ENCODE measurements around the gene SLC52A3.

SLC52A3 gene

GRCh38 chr20:761418-762381 is 6.6 kb downstream of the SLC52A3 start:
- Histone ChIP-seq H3K9ac (ENCODE audit: low read depth, low read length) (no peak overlapping the region), H3K27me3 (ENCODE audit: insufficient read depth, low read length) (peaks cover 13% of the 10 kb centered on the region), H3K9me3 (ENCODE audit: insufficient read depth, low read depth, low read length) (no peaks in the 10 kb centered on the region), H3K36me3 (ENCODE audit: insufficient read depth, low read depth, low read length) (peaks cover 6% of the 10 kb centered on the region; the same call in 1 of the 2 replicates), H3K4me3 (ENCODE audit: low read length) (no peak overlapping the region; the same call in 1 of the 2 replicates), H3K4me1 (ENCODE audit: insufficient read depth, low read length) (no peaks in the 10 kb centered on the region), H3K27ac (ENCODE audit: low read length) (no peak overlapping the region)

- Histone ChIP-seq H3K4me3 (ENCODE audit: low read length) (peak overlapping the region; percentile 54; the same call in 1 of the 2 replicates), H3K36me3 (ENCODE audit: insufficient read depth, low read depth, low read length) (peaks cover 6% of the 10 kb centered on the region; the same call in 1 of the 2 replicates), H3K9me3 (ENCODE audit: insufficient read depth, low read depth, low read length) (no peaks in the 10 kb centered on the region), H3K27ac (ENCODE audit: low read length) (no peak overlapping the region), H3K4me1 (ENCODE audit: insufficient read depth, low read length) (no peaks in the 10 kb centered on the region), H3K27me3 (ENCODE audit: insufficient read depth, low read length) (peaks cover 13% of the 10 kb centered on the region), H3K9ac (ENCODE audit: low read depth, low read length) (no peak overlapping the region)
Measured at GRCh38 chr20:760751-761417, 7.4 kb downstream of the SLC52A3 start.

- Histone ChIP-seq H3K4me3 (ENCODE audit: low read length) (no peak overlapping the region), H3K9ac (ENCODE audit: low read depth, low read length) (no peak overlapping the region), H3K4me1 (ENCODE audit: insufficient read depth, low read length) (no peaks in the 10 kb centered on the region), H3K9me3 (ENCODE audit: insufficient read depth, low read depth, low read length) (no peaks in the 10 kb centered on the region), H3K27ac (ENCODE audit: low read length) (no peak overlapping the region), H3K27me3 (ENCODE audit: insufficient read depth, low read length) (peaks cover 13% of the 10 kb centered on the region), H3K36me3 (ENCODE audit: insufficient read depth, low read depth, low read length) (no peaks in the 10 kb centered on the region; the same call in 1 of the 2 replicates)
Measured at GRCh38 chr20:757506-757905, 10.8 kb downstream of the SLC52A3 start.

GRCh38 chr20:755941-756340 is 12.4 kb downstream of the SLC52A3 start:
- Histone ChIP-seq H3K36me3 (ENCODE audit: insufficient read depth, low read depth, low read length) (no peaks in the 10 kb centered on the region; the same call in 1 of the 2 replicates), H3K4me1 (ENCODE audit: insufficient read depth, low read length) (no peaks in the 10 kb centered on the region), H3K9ac (ENCODE audit: low read depth, low read length) (no peak overlapping the region), H3K27ac (ENCODE audit: low read length) (no peak overlapping the region), H3K27me3 (ENCODE audit: insufficient read depth, low read length) (peaks cover 13% of the 10 kb centered on the region), H3K4me3 (ENCODE audit: low read length) (no peak overlapping the region), H3K9me3 (ENCODE audit: insufficient read depth, low read depth, low read length) (no peaks in the 10 kb centered on the region)

- Histone ChIP-seq H3K9me3 (ENCODE audit: insufficient read depth, low read depth, low read length) (no peaks in the 10 kb centered on the region), H3K27ac (ENCODE audit: low read length) (no peak overlapping the region), H3K4me1 (ENCODE audit: insufficient read depth, low read length) (no peaks in the 10 kb centered on the region), H3K9ac (ENCODE audit: low read depth, low read length) (no peak overlapping the region), H3K4me3 (ENCODE audit: low read length) (no peak overlapping the region), H3K36me3 (ENCODE audit: insufficient read depth, low read depth, low read length) (no peaks in the 10 kb centered on the region), H3K27me3 (ENCODE audit: insufficient read depth, low read length) (peaks cover 3% of the 10 kb centered on the region)
Measured at GRCh38 chr20:754904-755303, 13.4 kb downstream of the SLC52A3 start.

GRCh38 chr20:753897-754635 is 14.2 kb downstream of the SLC52A3 start:
- H3K27ac ChIP-seq (ENCODE audit: low read length) = no peak overlapping the region
- no peak overlapping the region for H3K4me3 ChIP-seq (ENCODE audit: low read length)
- no peaks in the 10 kb centered on the region for H3K27me3 ChIP-seq (ENCODE audit: insufficient read depth, low read length)

GRCh38 chr20:753136-753535 is 15.2 kb downstream of the SLC52A3 start:
- no peak overlapping the region for H3K4me3 ChIP-seq (ENCODE audit: low read length)
- H3K36me3 ChIP-seq (ENCODE audit: insufficient read depth, low read depth, low read length) = no peaks in the 10 kb centered on the region
- no peaks in the 10 kb centered on the region for H3K4me1 ChIP-seq (ENCODE audit: insufficient read depth, low read length)
- no peaks in the 10 kb centered on the region for H3K9me3 ChIP-seq (ENCODE audit: insufficient read depth, low read depth, low read length)
- no peaks in the 10 kb centered on the region for H3K27me3 ChIP-seq (ENCODE audit: insufficient read depth, low read length)
- H3K9ac ChIP-seq (ENCODE audit: low read depth, low read length) = no peak overlapping the region
- H3K27ac ChIP-seq (ENCODE audit: low read length) = no peak overlapping the region

More at GRCh38 chr20:753897-754635, 14.2 kb downstream of the SLC52A3 start:
- no peaks in the 10 kb centered on the region for H3K4me1 ChIP-seq (ENCODE audit: insufficient read depth, low read length)
- H3K9me3 ChIP-seq (ENCODE audit: insufficient read depth, low read depth, low read length) = no peaks in the 10 kb centered on the region
- no peaks in the 10 kb centered on the region for H3K36me3 ChIP-seq (ENCODE audit: insufficient read depth, low read depth, low read length)
- no peak overlapping the region for H3K9ac ChIP-seq (ENCODE audit: low read depth, low read length)

GRCh38 chr20:752291-752690 is 16.0 kb downstream of the SLC52A3 start:
- Histone ChIP-seq H3K36me3 (ENCODE audit: insufficient read depth, low read depth, low read length) (no peaks in the 10 kb centered on the region), H3K27me3 (ENCODE audit: insufficient read depth, low read length) (no peaks in the 10 kb centered on the region), H3K9me3 (ENCODE audit: insufficient read depth, low read depth, low read length) (no peaks in the 10 kb centered on the region), H3K4me1 (ENCODE audit: insufficient read depth, low read length) (no peaks in the 10 kb centered on the region), H3K27ac (ENCODE audit: low read length) (no peak overlapping the region), H3K4me3 (ENCODE audit: low read length) (no peak overlapping the region), H3K9ac (ENCODE audit: low read depth, low read length) (no peak overlapping the region)

GRCh38 chr20:751761-752160 is 16.5 kb downstream of the SLC52A3 start:
- no peak overlapping the region for H3K9ac ChIP-seq (ENCODE audit: low read depth, low read length)
- H3K9me3 ChIP-seq (ENCODE audit: insufficient read depth, low read depth, low read length) = no peaks in the 10 kb centered on the region
- no peaks in the 10 kb centered on the region for H3K27me3 ChIP-seq (ENCODE audit: insufficient read depth, low read length)
- H3K36me3 ChIP-seq (ENCODE audit: insufficient read depth, low read depth, low read length) = no peaks in the 10 kb centered on the region
- no peak overlapping the region for H3K27ac ChIP-seq (ENCODE audit: low read length)
- no peak overlapping the region for H3K4me3 ChIP-seq (ENCODE audit: low read length)
- no peaks in the 10 kb centered on the region for H3K4me1 ChIP-seq (ENCODE audit: insufficient read depth, low read length)

GRCh38 chr20:750801-751200 is 17.5 kb downstream of the SLC52A3 start:
- Histone ChIP-seq H3K9ac (ENCODE audit: low read depth, low read length) (no peak overlapping the region), H3K4me3 (ENCODE audit: low read length) (no peak overlapping the region), H3K27ac (ENCODE audit: low read length) (no peak overlapping the region), H3K9me3 (ENCODE audit: insufficient read depth, low read depth, low read length) (peaks cover 8% of the 10 kb centered on the region), H3K36me3 (ENCODE audit: insufficient read depth, low read depth, low read length) (no peaks in the 10 kb centered on the region), H3K4me1 (ENCODE audit: insufficient read depth, low read length) (no peaks in the 10 kb centered on the region), H3K27me3 (ENCODE audit: insufficient read depth, low read length) (no peaks in the 10 kb centered on the region)

GRCh38 chr20:745683-746301 is 22.5 kb downstream of the SLC52A3 start:
- no peaks in the 10 kb centered on the region for H3K4me1 ChIP-seq (ENCODE audit: insufficient read depth, low read length)
- H3K36me3 ChIP-seq (ENCODE audit: insufficient read depth, low read depth, low read length) = no peaks in the 10 kb centered on the region
- no peaks in the 10 kb centered on the region; the same call in 1 of the 2 replicates for H3K27me3 ChIP-seq (ENCODE audit: insufficient read depth, low read length)
- peaks cover 16% of the 10 kb centered on the region for H3K9me3 ChIP-seq (ENCODE audit: insufficient read depth, low read depth, low read length)
- H3K27ac ChIP-seq (ENCODE audit: low read length) = no peak overlapping the region
- no peak overlapping the region for H3K9ac ChIP-seq (ENCODE audit: low read depth, low read length)
- no peak overlapping the region for H3K4me3 ChIP-seq (ENCODE audit: low read length)
